Muscle layer of duodenum (tissue), 2 donors: ENCODE results near the gene GGT5.
A peak's percentile ranks its signal among the peaks of the same experiment; 100 is the strongest.
"Not testable (repeated sequence)": the region's sequence is repeated elsewhere in the genome, so short reads cannot be mapped to it uniquely, and the experiment has no call there.

Experiments used
- H3K27ac ChIP-seq: one replicate; pipeline ENCODE4 v1.7.0; 2013; ENCODE audit warnings: mild to moderate bottlenecking, low read length
- H3K27me3 ChIP-seq: one replicate; pipeline ENCODE4 v1.7.0; 2013; ENCODE audit warnings: low read depth, mild to moderate bottlenecking, control low read depth, low read length
- H3K36me3 ChIP-seq, 2 donors: one replicate each; pipeline ENCODE4 v1.7.0; 2013; ENCODE audit warnings: low read length in 2 of 2, control low read depth in 1 of 2, mild to moderate bottlenecking in 1 of 2; ENCODE audit not compliant: insufficient read depth in 2 of 2, control insufficient read depth in 1 of 2
- H3K4me1 ChIP-seq, 2 donors: one replicate each; pipeline ENCODE4 v1.7.0; 2013; ENCODE audit warnings: low read length in 2 of 2, mild to moderate bottlenecking in 2 of 2, control low read depth in 1 of 2, moderate library complexity in 1 of 2; ENCODE audit not compliant: insufficient read depth in 2 of 2, control insufficient read depth in 1 of 2
- H3K4me3 ChIP-seq, 2 donors: one replicate each; pipeline ENCODE4 v1.7.0; 2013; ENCODE audit warnings: low read length in 2 of 2, low read depth in 1 of 2, mild to moderate bottlenecking in 1 of 2
- H3K9me3 ChIP-seq, 2 donors: one replicate each; pipeline ENCODE4 v1.7.0; 2013; ENCODE audit warnings: low read length in 2 of 2, control low read depth in 1 of 2, mild to moderate bottlenecking in 1 of 2; ENCODE audit not compliant: control insufficient read depth in 1 of 2
- donor health status: healthy.

Gene GGT5

GRCh38 chr22:24209687-24210086, 35.2 kb downstream of the GGT5 start:
- Histone ChIP-seq H3K36me3 (no peaks in the 10 kb centered on the region), H3K4me1 (peaks cover 0 to 9% of the 10 kb centered on the region in 2 donors), H3K27me3 (no peaks in the 10 kb centered on the region), H3K27ac (no peak overlapping the region), H3K4me3 (no peak overlapping the region), H3K9me3 (no peaks in the 10 kb centered on the region)

GRCh38 chr22:24209016-24209415, 35.9 kb downstream of the GGT5 start:
- Histone ChIP-seq H3K4me1 (peaks cover 0 to 9% of the 10 kb centered on the region in 2 donors), H3K36me3 (no peaks in the 10 kb centered on the region), H3K27me3 (no peaks in the 10 kb centered on the region), H3K27ac (no peak overlapping the region), H3K4me3 (no peak overlapping the region), H3K9me3 (no peaks in the 10 kb centered on the region)

GRCh38 chr22:24208012-24208749, 36.7 kb downstream of the GGT5 start:
- Histone ChIP-seq H3K4me3 (peak overlapping the region; percentile 9 to 18), H3K4me1 (peaks cover 0 to 9% of the 10 kb centered on the region in 2 donors), H3K36me3 (no peaks in the 10 kb centered on the region), H3K27ac (peak overlapping the region; percentile 75), H3K27me3 (no peaks in the 10 kb centered on the region), H3K9me3 (no peaks in the 10 kb centered on the region)

GRCh38 chr22:24207264-24208011, 37.4 kb downstream of the GGT5 start:
- Histone ChIP-seq H3K9me3 (no peaks in the 10 kb centered on the region), H3K27ac (peak overlapping the region; percentile 75), H3K4me3 (peak overlapping the region; percentile 9 to 18), H3K27me3 (no peaks in the 10 kb centered on the region), H3K36me3 (no peaks in the 10 kb centered on the region), H3K4me1 (peaks cover 0 to 9% of the 10 kb centered on the region in 2 donors)

- peak overlapping the region; percentile 75 for H3K27ac ChIP-seq
- not testable (repeated sequence) for H3K4me3 ChIP-seq, H3K4me1 ChIP-seq, H3K9me3 ChIP-seq, H3K36me3 ChIP-seq, H3K27me3 ChIP-seq
Measured at GRCh38 chr22:24206460-24207263, 38.2 kb downstream of the GGT5 start.

- no peaks in the 10 kb centered on the region for H3K27me3 ChIP-seq
- no peak overlapping the region for H3K4me3 ChIP-seq
- H3K9me3 ChIP-seq = no peaks in the 10 kb centered on the region
- no peaks in the 10 kb centered on the region for H3K36me3 ChIP-seq
- no peak overlapping the region for H3K27ac ChIP-seq
- peaks cover 0 to 9% of the 10 kb centered on the region in 2 donors for H3K4me1 ChIP-seq
Measured at GRCh38 chr22:24205438-24206195, 39.3 kb downstream of the GGT5 start.

GRCh38 chr22:24203856-24204255, 41.0 kb downstream of the GGT5 start:
- not testable (repeated sequence) for H3K27ac ChIP-seq, H3K36me3 ChIP-seq, H3K4me3 ChIP-seq, H3K4me1 ChIP-seq, H3K9me3 ChIP-seq, H3K27me3 ChIP-seq

- Histone ChIP-seq H3K9me3 (no peaks in the 10 kb centered on the region), H3K27ac (no peak overlapping the region), H3K36me3 (no peaks in the 10 kb centered on the region), H3K4me3 (no peak overlapping the region), H3K27me3 (no peaks in the 10 kb centered on the region), H3K4me1 (peaks cover 0 to 8% of the 10 kb centered on the region in 2 donors)
Measured at GRCh38 chr22:24201681-24202614, 42.9 kb downstream of the GGT5 start.

GRCh38 chr22:24200619-24201212, 44.2 kb downstream of the GGT5 start:
- H3K36me3 ChIP-seq = no peaks in the 10 kb centered on the region
- H3K4me3 ChIP-seq = no peak overlapping the region
- no peak overlapping the region for H3K27ac ChIP-seq
- H3K4me1 ChIP-seq = peaks cover 0 to 8% of the 10 kb centered on the region in 2 donors
- H3K9me3 ChIP-seq = no peaks in the 10 kb centered on the region
- H3K27me3 ChIP-seq = no peaks in the 10 kb centered on the region

- Histone ChIP-seq H3K9me3 (no peaks in the 10 kb centered on the region), H3K36me3 (no peaks in the 10 kb centered on the region), H3K27ac (no peak overlapping the region), H3K4me1 (peaks cover 0 to 8% of the 10 kb centered on the region in 2 donors), H3K27me3 (no peaks in the 10 kb centered on the region), H3K4me3 (no peak overlapping the region)
Measured at GRCh38 chr22:24198682-24199052, 46.2 kb downstream of the GGT5 start.
